GM12878 (cell line): ENCODE results near the gene SMG5. TPM values are rescaled to one million over a fixed set of nuclear protein-coding genes. Genes with fewer than 3 reads are reported as not detected.

Source experiments
- ATAC-seq: fragments of 200-7000 bp; cut with Tn5 transposase; 3 replicates; pipeline ENCODE4 v1.9.1; 2020; ENCODE audit warnings: mild to moderate bottlenecking, moderate library complexity
- BruUV-seq: library from RNA; stranded (reverse); fragments of 400-500 nt; replicated peaks from 2 replicates; lab custom pipeline; 2021; lab: Mats Ljungman, UMichigan
- CTCF ChIA-PET: fragments of 300-600 bp; sonication (Branson Sonifier 250); formaldehyde crosslinking; extraction: SDS; loops from one replicate; lab custom pipeline; 2021; ENCODE audit warnings: inconsistent platforms; lab: Yijun Ruan, JAX
- POLR2A ChIA-PET: fragments of 350-600 bp; formaldehyde crosslinking; extraction: SDS; loops from one replicate; lab custom pipeline; 2021; ENCODE audit warnings: inconsistent platforms; lab: Charles Lee
- RAD21 ChIA-PET: fragments of 300-600 bp; sonication (Branson Sonifier 250); formaldehyde crosslinking; loops from one replicate; lab custom pipeline; 2023; ENCODE audit warnings: antibody characterized with exemption; ENCODE audit not compliant: unreplicated experiment; lab: Charles Lee
- SMC1A ChIA-PET: fragments of 300-600 bp; sonication (Branson Sonifier 250); formaldehyde crosslinking; loops from one replicate; lab custom pipeline; 2023; ENCODE audit not compliant: unreplicated experiment, uncharacterized antibody; lab: Charles Lee
- DNase-seq: peaks from one replicate; pipeline ENCODE4 v3.0.0-alpha.2; 2011; ENCODE audit warnings: low read depth, low spot score
- FAIRE-seq: peaks from 3 replicates; lab custom pipeline; 2011; peaks lifted over from hg19 to GRCh38; lab: Jason Lieb, UNC
- H2AFZ ChIP-seq: 2 replicates; pipeline ENCODE4 v1.6.0; 2011; ENCODE audit warnings: low read depth, low read length, control low read depth; ENCODE audit not compliant: control insufficient read depth
- H3K27ac ChIP-seq: 2 replicates; pipeline ENCODE4 v1.5.1; 2011; ENCODE audit warnings: control low read depth; ENCODE audit not compliant: control insufficient read depth, insufficient read depth
- H3K27me3 ChIP-seq, 2 experiments: replicated peaks in 1 of 2; 2 replicates each; pipeline versions ENCODE4 v1.6.0 to v1.6.1; 2011; ENCODE audit warnings: low read length in 1 of 2; ENCODE audit not compliant: control insufficient read depth in 2 of 2, insufficient read depth in 2 of 2
- H3K36me3 ChIP-seq, 2 experiments: 2 replicates each; pipeline ENCODE4 v1.5.1; 2011; ENCODE audit warnings: low read length in 1 of 2; ENCODE audit not compliant: control insufficient read depth in 2 of 2, insufficient read depth in 2 of 2
- H3K4me1 ChIP-seq: 2 replicates; pipeline ENCODE4 v1.6.1; 2011; ENCODE audit warnings: mild to moderate bottlenecking, low read length, moderate library complexity, mixed read lengths; ENCODE audit not compliant: control insufficient read depth, insufficient read depth
- H3K4me2 ChIP-seq: 2 replicates; pipeline ENCODE4 v1.6.0; 2011; ENCODE audit warnings: control low read depth; ENCODE audit not compliant: control insufficient read depth, insufficient read depth
- H3K4me3 ChIP-seq: fragments of 200-600 bp; sonication (generic); 2 replicates; pipeline ENCODE4 v1.5.1; 2016
- H3K79me2 ChIP-seq: 2 replicates; pipeline ENCODE4 v1.6.0; 2011; ENCODE audit warnings: low read length; ENCODE audit not compliant: control insufficient read depth, insufficient read depth
- H3K9ac ChIP-seq: 2 replicates; pipeline ENCODE4 v1.8.0; 2011; ENCODE audit warnings: low read length, control low read depth, mixed read lengths; ENCODE audit not compliant: control insufficient read depth, insufficient read depth
- H3K9me3 ChIP-seq: replicated peaks from 3 replicates; pipeline ENCODE4 v1.5.1; 2011; ENCODE audit warnings: mild to moderate bottlenecking, low read length; ENCODE audit not compliant: control insufficient read depth, insufficient read depth
- H4K20me1 ChIP-seq: 2 replicates; pipeline ENCODE4 v1.6.0; 2011; ENCODE audit not compliant: control insufficient read depth, insufficient read depth
- BACH1 ChIP-seq: fragments of 450-650 bp; IDR thresholded peaks from 2 replicates; pipeline ENCODE4 v1.6.1; 2017; ENCODE audit warnings: mild to moderate bottlenecking, borderline replicate concordance
- CBFB ChIP-seq: IDR thresholded peaks from 2 replicates; pipeline ENCODE4 v1.6.1; 2016; ENCODE audit warnings: antibody characterized with exemption, low read depth
- DPF2 ChIP-seq: fragments of 450-650 bp; IDR thresholded peaks from 2 replicates; pipeline ENCODE4 v1.6.1; 2017; ENCODE audit warnings: mild to moderate bottlenecking
- JUNB ChIP-seq: IDR thresholded peaks from 2 replicates; pipeline ENCODE4 v1.6.1; 2016; ENCODE audit warnings: antibody characterized with exemption, mild to moderate bottlenecking
- KLF5 ChIP-seq: fragments of 450-650 bp; IDR thresholded peaks from 2 replicates; pipeline ENCODE4 v1.6.1; 2014; ENCODE audit warnings: mild to moderate bottlenecking; ENCODE audit not compliant: partially characterized antibody
- NR2C2 ChIP-seq: IDR thresholded peaks from 2 replicates; pipeline ENCODE4 v1.6.1; 2011; ENCODE audit warnings: borderline replicate concordance, low read depth; ENCODE audit not compliant: control insufficient read depth, insufficient read length
- NR2F1 ChIP-seq: fragments of 450-650 bp; conservative IDR thresholded peaks from 2 replicates; pipeline ENCODE4 v1.6.1; 2017; ENCODE audit warnings: mild to moderate bottlenecking
- PAX8 ChIP-seq: fragments of 450-650 bp; IDR thresholded peaks from 2 replicates; pipeline ENCODE4 v1.6.1; 2017; ENCODE audit warnings: mild to moderate bottlenecking, moderate library complexity
- RELA ChIP-seq: fragments of 450-650 bp; IDR thresholded peaks from 2 replicates; pipeline ENCODE4 v1.8.0; 2014; ENCODE audit warnings: borderline replicate concordance; ENCODE audit not compliant: partially characterized antibody
- YBX1 ChIP-seq: fragments of 450-650 bp; IDR thresholded peaks from 2 replicates; pipeline ENCODE4 v1.6.1; 2016; ENCODE audit warnings: antibody characterized with exemption
- ZNF217 ChIP-seq: fragments of 450-650 bp; IDR thresholded peaks from 2 replicates; pipeline ENCODE4 v1.6.1; 2017; ENCODE audit warnings: antibody characterized with exemption, mild to moderate bottlenecking
- ZNF592 ChIP-seq: fragments of 450-650 bp; IDR thresholded peaks from 2 replicates; pipeline ENCODE4 v1.6.1; 2017; ENCODE audit warnings: mild to moderate bottlenecking, moderate library complexity
- ZZZ3 ChIP-seq: IDR thresholded peaks from 2 replicates; pipeline ENCODE4 v1.6.1; 2011; ENCODE audit warnings: low read depth; ENCODE audit not compliant: control insufficient read depth, insufficient read length
- WGBS: methylation state at CpG from one replicate; pipeline ENCODE4 v1.1.6; 2016; ENCODE audit warnings: low lambda C conversion rate; ENCODE audit not compliant: insufficient replicate concordance, insufficient coverage; ENCODE audit errors: missing lambda C conversion rate; 5-methylcytosine and 5-hydroxymethylcytosine counted together
- in situ Hi-C: fragments of 300-500 bp; cut with MboI; formaldehyde crosslinking; loops from 9 replicates; pipeline ENCODE4 v1.14.3; 2018; ENCODE audit warnings: mixed read lengths
- intact Hi-C: fragments of 100-400 bp; cut with micrococcal nuclease; formaldehyde crosslinking; loops from one replicate; pipeline ENCODE4 v1.14.2; 2022; ENCODE audit not compliant: unreplicated experiment
- polyA plus RNA-seq, 11 experiments: library from polyadenylated mRNA; depleted of rRNA in 4 of 11; unstranded in 6 of 11; stranded (reverse) in 5 of 11; fragments of >200 nt; fragmentation: Nextera tagmentation in 4 of 11; fragmentation: Illumina TruSeq in 1 of 11; extraction: Ambion mirVana in 4 of 11; extraction: Trizol in 1 of 11; gene quantifications; 1 replicate in 1 of 11; 2 replicates in 10 of 11; pipeline versions ENCODE4 v1.2.1 to v1.2.3, GENCODE V29; 2011 to 2016; ENCODE audit warnings: inconsistent platforms in 2 of 11, missing spikeins in 2 of 11, low read depth in 1 of 11
- total RNA-seq, 4 experiments: library from RNA; depleted of rRNA in 3 of 4; stranded (reverse); fragments of >200 nt in 3 of 4; fragmentation: Illumina TruSeq in 1 of 4; extraction: Trizol in 1 of 4; gene quantifications; 2 replicates each; pipeline versions ENCODE4 v1.2.1 to v1.2.3, GENCODE V29; 2013 to 2021
- TF ChIP-seq, protein P1 (sequence below): IDR thresholded peaks from 2 replicates; pipeline ENCODE4 v1.6.1; 2012; ENCODE audit warnings: improper control_type of control experiment, low read depth, low read length; ENCODE audit not compliant: insufficient replicate concordance
- TF ChIP-seq, protein P2 (sequence below): IDR thresholded peaks from 2 replicates; pipeline ENCODE4 v1.6.1; 2011; ENCODE audit warnings: borderline replicate concordance, low read depth, mild to moderate bottlenecking, moderate library complexity, mixed read lengths, low read length; ENCODE audit not compliant: insufficient read depth; ENCODE audit errors: extremely low read length

SMG5 gene
- total and polyA plus RNA-seq, 10 of the 15 experiments (the other 5 are each of a cell fraction or from before 2014, with no cell fraction given) = 0.76 to 61.5 (median 48.8) TPM

- H3K36me3 ChIP-seq = peaks cover 16 to 37% of the 10 kb centered on the region in 2 experiments
- ATAC-seq (no peak), DNase-seq (no peak), FAIRE-seq (no peak)
- no TSS peak for BruUV-seq
- in situ Hi-C loops = no loop called here
- POLR2A ChIA-PET = interaction anchor here (1.1 to 2.3 kb wide), 4 partner anchors 8 to 210 kb away, joined by 3 to 12 read pairs (median 4); partner anchors contain the start of gene PMF1
- no peaks in the 10 kb centered on the region for H4K20me1 ChIP-seq
- peaks cover 15% of the 10 kb centered on the region; the same call in 1 of the 2 replicates for H3K4me1 ChIP-seq
- 55% methylated on average over 3 of the region's 3 CpGs for WGBS
- H3K9me3 ChIP-seq = no peaks in the 10 kb centered on the region
- no peak overlapping the region for H3K27ac ChIP-seq
- peak overlapping the region; percentile 94; the same call in 1 of the 2 replicates for H3K4me3 ChIP-seq
- SMC1A ChIA-PET = interaction anchor here (0.9 to 4.7 kb wide), 11 partner anchors 9 to 134 kb away, joined by 3 to 39 read pairs (median 4); partner anchors contain the start of genes GLMP and PMF1
- intact Hi-C loops = loop anchor here (10.0 kb wide), 1 partner anchor 185 kb away; no protein-coding TSS in a partner anchor
- CTCF ChIA-PET = interaction anchor here (0.9 to 7.1 kb wide), 12 partner anchors 17 to 189 kb away, joined by 3 to 58 read pairs (median 4); partner anchors contain the start of genes CCT3 and TSACC
- H3K79me2 ChIP-seq = peaks cover 52% of the 10 kb centered on the region
- peak overlapping the region; percentile 70; the same call in 1 of the 2 replicates for H3K4me2 ChIP-seq
- RAD21 ChIA-PET = interaction anchor here (0.7 to 2.6 kb wide), 4 partner anchors 39 to 79 kb away, joined by 4 to 13 read pairs (median 8); partner anchors contain the start of gene PMF1
- H3K27me3 ChIP-seq = no peaks in the 10 kb centered on the region
- H3K9ac ChIP-seq = no peak overlapping the region
- H2AFZ ChIP-seq = no peak overlapping the region
- TF ChIP-seq BACH1 (no peak), DPF2 (no peak), ZNF592 (no peak), PAX8 (no peak), YBX1 (no peak), RELA (no peak), JUNB (no peak), CBFB (no peak), KLF5 (no peak), NR2F1 (no peak), ZZZ3 (no peak), NR2C2 (no peak), ZNF217 (no peak)
- TF ChIP-seq, protein P1, sequence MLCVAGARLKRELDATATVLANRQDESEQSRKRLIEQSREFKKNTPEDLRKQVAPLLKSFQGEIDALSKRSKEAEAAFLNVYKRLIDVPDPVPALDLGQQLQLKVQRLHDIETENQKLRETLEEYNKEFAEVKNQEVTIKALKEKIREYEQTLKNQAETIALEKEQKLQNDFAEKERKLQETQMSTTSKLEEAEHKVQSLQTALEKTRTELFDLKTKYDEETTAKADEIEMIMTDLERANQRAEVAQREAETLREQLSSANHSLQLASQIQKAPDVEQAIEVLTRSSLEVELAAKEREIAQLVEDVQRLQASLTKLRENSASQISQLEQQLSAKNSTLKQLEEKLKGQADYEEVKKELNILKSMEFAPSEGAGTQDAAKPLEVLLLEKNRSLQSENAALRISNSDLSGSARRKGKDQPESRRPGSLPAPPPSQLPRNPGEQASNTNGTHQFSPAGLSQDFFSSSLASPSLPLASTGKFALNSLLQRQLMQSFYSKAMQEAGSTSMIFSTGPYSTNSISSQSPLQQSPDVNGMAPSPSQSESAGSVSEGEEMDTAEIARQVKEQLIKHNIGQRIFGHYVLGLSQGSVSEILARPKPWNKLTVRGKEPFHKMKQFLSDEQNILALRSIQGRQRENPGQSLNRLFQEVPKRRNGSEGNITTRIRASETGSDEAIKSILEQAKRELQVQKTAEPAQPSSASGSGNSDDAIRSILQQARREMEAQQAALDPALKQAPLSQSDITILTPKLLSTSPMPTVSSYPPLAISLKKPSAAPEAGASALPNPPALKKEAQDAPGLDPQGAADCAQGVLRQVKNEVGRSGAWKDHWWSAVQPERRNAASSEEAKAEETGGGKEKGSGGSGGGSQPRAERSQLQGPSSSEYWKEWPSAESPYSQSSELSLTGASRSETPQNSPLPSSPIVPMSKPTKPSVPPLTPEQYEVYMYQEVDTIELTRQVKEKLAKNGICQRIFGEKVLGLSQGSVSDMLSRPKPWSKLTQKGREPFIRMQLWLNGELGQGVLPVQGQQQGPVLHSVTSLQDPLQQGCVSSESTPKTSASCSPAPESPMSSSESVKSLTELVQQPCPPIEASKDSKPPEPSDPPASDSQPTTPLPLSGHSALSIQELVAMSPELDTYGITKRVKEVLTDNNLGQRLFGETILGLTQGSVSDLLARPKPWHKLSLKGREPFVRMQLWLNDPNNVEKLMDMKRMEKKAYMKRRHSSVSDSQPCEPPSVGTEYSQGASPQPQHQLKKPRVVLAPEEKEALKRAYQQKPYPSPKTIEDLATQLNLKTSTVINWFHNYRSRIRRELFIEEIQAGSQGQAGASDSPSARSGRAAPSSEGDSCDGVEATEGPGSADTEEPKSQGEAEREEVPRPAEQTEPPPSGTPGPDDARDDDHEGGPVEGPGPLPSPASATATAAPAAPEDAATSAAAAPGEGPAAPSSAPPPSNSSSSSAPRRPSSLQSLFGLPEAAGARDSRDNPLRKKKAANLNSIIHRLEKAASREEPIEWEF = no peak
- TF ChIP-seq, protein P2, sequence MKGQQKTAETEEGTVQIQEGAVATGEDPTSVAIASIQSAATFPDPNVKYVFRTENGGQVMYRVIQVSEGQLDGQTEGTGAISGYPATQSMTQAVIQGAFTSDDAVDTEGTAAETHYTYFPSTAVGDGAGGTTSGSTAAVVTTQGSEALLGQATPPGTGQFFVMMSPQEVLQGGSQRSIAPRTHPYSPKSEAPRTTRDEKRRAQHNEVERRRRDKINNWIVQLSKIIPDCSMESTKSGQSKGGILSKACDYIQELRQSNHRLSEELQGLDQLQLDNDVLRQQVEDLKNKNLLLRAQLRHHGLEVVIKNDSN = no peak
These were observed 2.8 kb downstream of the SMG5 start for GRCh38 chr1:156279837-156280236.
